Inflammatory macrophage (primary cell): ENCODE data around the gene LDAH.
A peak's percentile ranks its signal among the peaks of the same experiment; 100 is the strongest.
"Not testable (repeated sequence)": the region's sequence is repeated elsewhere in the genome, so short reads cannot be mapped to it uniquely, and the experiment has no call there.

ENCODE experiments used
- DNase-seq, 2 donors: peaks; one replicate each; pipeline ENCODE4 v3.0.0-alpha.2; 2020 to 2022

Gene LDAH

GRCh38 chr2:20717641-20718040 lies 105.3 kb downstream of the LDAH start:
- DNase-seq: no peak

GRCh38 chr2:20716164-20716563 lies 106.7 kb downstream of the LDAH start:
- DNase-seq: not testable (repeated sequence)

- not testable (repeated sequence) for DNase-seq
Observed at GRCh38 chr2:20714412-20714811, 108.5 kb downstream of the LDAH start.

DNA sequence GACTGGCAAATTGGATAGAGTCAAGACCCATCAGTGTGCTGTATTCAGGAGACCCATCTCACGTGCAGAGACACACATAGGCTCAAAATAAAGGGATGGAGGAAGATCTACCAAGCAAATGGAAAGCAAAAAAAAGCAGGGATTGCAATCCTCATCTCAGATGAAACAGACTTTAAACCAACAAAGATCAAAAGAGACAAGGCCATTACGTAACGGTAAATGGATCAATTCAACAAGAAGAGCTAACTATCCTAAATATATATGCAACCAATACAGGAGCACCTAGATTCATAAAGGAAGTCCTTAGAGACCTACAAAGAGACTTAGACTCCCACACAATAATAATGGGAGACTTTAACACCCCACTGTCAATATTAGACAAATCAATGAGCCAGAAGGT lies 109.3 kb downstream of the LDAH start:
- DNase-seq: not testable (repeated sequence)

- not testable (repeated sequence) for DNase-seq
Observed at GRCh38 chr2:20711641-20712040, 111.3 kb downstream of the LDAH start.

GRCh38 chr2:20707601-20708000 lies 115.3 kb downstream of the LDAH start:
- DNase-seq: no peak

DNA sequence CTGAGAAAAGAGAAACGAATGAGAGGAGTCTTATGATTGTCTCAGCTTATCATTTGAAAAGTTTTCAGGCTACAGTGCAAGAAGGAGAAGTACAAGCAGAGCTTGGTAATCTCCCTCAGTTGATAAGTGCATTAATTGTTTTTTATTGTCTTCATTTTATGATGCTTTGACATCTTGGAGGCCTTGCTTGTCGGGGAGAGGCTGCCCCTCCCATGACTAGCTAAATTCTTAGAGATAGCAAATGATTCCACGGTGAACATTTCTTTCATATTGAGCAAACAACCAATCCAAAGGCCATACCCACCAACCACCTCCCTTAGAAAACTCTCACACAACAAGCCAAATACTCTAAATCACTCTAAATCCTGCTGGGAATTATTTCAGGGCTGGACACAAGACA lies 116.1 kb downstream of the LDAH start:
- DNase-seq: no peak

- DNase-seq: no peak
Observed at GRCh38 chr2:20706217-20706616, 116.7 kb downstream of the LDAH start.

DNA sequence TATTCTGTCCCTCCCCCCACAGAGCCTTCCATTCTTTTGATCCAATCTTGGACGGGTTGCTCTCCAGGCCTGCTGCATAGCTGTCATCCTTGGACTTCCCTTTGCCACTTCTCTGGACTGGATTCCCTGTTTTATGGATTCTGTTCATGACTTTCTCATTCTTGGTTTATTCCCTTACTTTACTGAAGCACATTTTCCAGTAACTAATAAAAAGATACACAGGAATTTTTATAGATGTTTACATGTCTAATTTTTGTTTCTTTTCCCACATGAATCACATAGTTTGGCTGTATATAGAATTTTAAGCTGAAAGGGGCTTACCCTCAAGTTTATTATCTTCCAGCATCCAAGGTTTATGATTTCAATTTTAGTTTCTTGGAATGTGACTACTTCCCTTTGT lies 118.0 kb downstream of the LDAH start:
- DNase-seq: no peak

DNA sequence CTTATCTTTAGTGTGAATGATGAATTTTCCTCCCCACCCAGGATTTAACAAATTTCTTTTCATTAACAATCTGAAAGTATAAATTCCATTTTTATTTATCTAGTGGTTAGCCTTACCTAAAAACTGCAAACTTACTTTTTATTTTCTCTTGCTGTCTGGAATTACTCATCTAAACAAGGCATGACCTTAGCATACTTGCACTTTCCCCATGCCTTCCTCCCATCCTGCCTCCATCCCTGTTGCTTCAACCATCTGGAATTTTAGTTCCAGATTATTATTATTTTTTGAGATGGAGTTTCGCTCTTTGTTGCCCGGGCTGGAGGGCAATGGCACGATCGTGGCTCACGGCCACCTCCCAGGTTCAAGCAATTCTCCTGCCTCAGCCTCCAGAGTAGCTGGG lies 120.3 kb downstream of the LDAH start:
- DNase-seq: no peak

DNA sequence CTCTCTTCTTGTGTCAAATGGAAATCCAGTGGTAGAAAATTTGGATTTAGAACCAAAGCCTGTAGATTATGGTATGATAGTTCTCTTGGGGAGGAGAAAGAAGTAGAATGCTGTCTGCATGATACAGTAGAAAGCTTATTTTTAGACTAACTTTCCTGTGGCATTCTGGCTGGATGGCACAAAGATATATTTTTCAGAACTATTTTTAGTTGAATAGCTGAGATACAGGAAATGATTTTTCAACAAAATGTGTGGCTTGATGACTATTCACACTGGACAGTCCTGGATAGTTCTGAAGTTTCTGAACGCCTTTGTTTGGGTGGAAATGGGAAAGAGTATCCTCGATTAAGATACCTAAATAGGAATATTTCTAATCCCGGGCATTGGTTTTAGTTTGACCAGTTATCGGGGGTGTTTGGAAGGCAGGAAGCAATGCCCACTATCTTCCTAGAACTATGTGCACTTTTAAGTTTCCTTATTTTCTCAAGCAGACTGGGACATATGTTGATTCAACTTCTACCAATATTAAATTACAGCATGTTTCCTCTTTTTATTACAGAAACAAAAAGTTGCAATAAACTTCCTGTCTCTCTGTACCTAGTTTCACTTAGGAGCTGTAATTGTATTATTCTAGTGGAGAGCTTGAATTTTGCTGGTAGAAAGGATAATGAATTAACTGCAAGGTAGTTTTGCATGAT lies 123.8 kb downstream of the LDAH start:
- peak; percentile 11 to 74 for DNase-seq

GRCh38 chr2:20697322-20697934 lies 125.5 kb downstream of the LDAH start:
- no peak for DNase-seq

GRCh38 chr2:20696366-20696765 lies 126.5 kb downstream of the LDAH start:
- no peak for DNase-seq

- no peak for DNase-seq
Observed at GRCh38 chr2:20693317-20693716, 129.6 kb downstream of the LDAH start.

DNA sequence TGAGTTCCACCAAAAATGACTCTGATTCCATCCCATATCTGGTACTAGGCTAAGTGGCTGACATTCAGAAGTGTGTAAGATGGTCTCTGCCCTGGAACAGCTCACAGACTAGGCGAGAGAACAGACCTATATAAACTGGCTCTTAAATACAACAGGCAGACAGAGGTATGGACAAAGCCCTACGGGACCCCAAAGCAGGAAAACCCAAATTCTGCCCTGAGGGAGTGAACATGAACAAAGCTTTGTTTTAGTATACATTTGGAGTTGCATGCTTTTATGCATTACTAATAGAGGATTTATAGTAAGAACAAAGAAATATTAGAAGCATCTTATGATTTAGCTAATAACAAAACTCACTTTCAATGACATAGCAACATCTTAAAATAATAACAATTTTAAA lies 130.8 kb downstream of the LDAH start:
- no peak for DNase-seq

DNA sequence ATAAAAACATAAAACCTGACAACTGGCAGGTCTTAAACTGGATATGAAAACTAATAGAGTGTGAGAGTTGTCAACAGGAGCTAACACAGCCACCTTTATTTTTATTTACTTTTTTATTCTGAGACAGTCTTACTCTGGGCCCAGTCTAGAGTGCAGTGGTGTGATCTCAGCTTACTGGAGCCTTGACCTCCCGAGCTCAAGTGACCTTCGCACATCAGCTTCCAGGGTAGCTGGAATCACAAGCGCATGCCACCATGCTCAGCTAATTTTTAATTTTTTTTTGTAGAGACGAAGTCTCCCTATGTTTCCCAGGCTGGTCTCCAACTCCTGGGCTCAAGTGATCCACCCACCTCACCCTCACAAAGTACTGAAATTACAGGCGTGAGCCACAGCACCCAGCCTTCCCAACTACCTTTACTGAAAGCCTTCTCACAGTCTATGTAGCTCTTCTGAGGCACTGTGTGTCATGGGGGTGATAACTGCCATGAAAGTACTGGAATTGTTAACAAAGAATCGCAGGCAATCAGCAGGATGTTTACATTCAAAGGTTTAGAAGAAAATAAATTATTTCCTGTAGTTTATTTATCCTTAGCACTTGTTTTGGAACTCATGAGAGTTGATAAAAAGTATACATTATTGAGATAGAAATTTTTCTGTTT lies 131.7 kb downstream of the LDAH start:
- no peak for DNase-seq

- DNase-seq: no peak
Observed at GRCh38 chr2:20689428-20690264, 133.3 kb downstream of the LDAH start.

DNA sequence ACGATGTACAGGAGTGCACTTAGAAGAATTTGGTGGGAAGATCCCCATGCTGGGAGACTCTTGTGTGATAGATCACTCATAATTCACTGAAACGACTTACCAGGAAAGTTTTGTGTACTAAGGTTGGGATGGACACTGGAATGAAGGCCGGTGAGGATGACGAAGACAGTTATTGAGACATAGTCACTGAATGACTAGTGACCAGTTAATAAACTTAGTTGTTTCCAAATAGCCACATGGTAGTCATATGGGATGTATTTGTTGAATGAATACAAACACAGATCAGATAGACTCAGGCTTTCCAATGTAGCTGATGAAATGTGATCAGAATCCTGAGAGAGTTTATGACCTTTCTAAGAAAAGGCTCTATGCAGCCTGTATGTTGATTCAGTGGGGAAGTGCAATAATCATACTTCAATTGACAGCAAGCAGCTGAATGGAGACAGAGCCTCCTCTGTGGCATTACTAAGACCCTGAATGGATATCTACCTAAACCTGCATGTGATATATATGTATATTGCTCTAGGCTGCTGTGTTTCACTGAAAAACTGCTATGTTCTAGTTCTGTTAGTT lies 135.6 kb downstream of the LDAH start:
- DNase-seq: no peak

DNA sequence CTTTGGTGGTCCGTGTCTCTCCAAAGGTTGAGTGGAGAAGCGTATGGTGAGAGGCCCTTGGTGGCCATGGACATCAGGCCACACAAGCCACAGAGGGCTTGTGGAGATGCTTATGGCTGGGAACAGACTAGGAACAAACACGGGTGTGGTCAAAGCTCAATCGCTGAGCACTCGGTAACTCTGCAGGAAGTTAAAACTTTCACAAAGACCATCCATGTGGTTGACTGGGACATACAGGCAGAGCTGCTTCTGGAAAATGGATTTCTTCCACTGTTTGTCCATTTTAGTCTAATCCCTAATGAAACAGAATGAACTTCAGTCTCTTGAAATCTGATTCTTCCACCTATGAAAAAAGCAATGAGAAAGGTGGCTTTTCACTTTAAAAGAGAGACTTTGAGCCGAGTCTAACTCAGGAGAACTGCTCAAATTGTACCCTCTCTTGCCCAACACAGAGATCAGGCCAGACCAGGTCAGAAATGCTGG lies 138.3 kb downstream of the LDAH start:
- no peak for DNase-seq

DNA sequence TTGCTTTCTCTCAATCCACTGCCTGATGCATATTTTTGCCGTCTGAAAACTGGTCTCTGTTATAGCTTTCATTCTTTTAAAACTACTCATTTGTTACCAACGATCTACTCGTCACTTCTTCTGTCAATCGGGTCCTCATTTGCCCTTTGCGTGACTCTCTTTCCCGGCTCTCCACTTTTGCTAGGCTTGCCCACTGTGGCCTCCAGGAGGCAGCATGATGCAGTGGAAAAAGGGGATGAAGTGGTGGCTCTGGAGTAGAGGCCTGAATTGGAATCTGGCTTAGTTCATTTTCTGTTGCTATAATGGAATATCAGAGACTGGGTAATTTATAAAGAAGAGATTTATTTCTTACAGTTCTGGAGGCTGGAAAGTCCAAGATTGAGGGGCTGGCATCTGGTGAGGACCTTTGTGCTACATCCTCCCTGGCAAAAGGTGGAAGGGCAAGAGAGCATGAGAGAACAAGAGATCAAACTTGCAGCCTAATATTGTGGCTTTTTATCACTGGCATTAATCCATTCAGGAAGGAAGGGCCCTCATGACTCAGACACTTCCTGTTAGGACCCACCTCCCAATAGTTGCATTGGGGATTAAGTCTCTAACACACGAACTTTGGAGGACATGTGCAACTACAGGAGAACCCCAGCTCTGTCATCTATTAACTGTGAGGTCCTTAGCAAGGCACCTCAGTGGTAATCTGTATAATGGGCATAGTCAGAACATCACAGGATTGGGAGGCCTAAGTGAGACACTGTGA lies 140.6 kb downstream of the LDAH start:
- no peak for DNase-seq

DNA sequence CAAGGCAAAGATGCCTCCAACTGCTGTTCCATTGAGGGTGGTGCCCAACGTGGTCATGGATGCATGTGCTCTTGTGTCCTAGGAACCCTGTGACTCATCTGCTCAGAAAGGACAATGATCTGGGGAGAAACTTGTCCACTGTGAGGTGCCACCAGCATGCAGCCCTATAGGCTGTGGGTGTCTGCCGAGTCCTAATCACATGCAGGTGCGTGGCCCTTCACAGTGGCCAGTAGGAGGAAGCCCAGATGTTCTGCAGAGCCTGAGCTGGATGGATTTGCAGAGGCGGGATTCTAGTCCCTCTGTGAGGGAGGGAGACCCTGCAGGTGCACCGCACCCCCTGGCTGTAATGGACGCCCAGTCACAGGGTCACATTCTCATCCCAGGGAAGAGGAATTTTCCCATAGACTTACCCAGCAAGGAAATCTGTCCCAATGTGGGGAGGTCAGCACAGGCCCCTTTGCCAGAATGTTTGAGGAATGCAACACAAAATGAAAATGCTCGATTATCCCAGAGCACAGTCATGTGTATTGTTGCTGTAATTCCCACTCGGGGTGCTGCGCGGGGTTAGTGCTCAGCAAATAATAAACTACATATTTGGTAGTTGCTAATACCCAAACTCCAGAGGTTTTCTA lies 142.0 kb downstream of the LDAH start:
- DNase-seq: no peak
